Caki2 (cell line): ENCODE data around the gene GLI2. TPM values are rescaled to one million over a fixed set of nuclear protein-coding genes. Genes with fewer than 3 reads are reported as not detected.

Source experiments
- DNase-seq: peaks from one replicate; pipeline ENCODE4 v3.0.0-alpha.2; 2015; ENCODE audit warnings: low read depth
- in situ Hi-C: cut with HindIII; loops from 2 replicates; pipeline ENCODE4 v1.10.0; 2016; ENCODE audit warnings: low sequenced_read_pairs, low pct_unique_long_range_greater_than_20kb, mixed read lengths
- total RNA-seq: library from RNA; depleted of rRNA; stranded (reverse); fragments of >200 nt; shearing (Covaris generic); gene quantifications from 2 replicates; pipeline ENCODE4 v1.2.3, GENCODE V29; 2014; ENCODE audit warnings: low replicate concordance; rRNA removed

GLI2 gene
- 0.44 and 0.72 TPM in 2 replicates for total RNA-seq

- in situ Hi-C loops: no loop called here
- DNase-seq: peak; percentile 80
Measured at GRCh38 chr2:120735746-120736170, at the start of gene GLI2. TSS of gene GLI2 (plus strand) at chr2:120735868. CDS start at chr2:120797321, 61,453 bp downstream.

GRCh38 chr2:120685974-120686297 is 49.7 kb upstream of the GLI2 start:
- in situ Hi-C loops: no loop called here

GRCh38 chr2:120686511-120687168 is 49.0 kb upstream of the GLI2 start:
- in situ Hi-C loops: no loop called here
- no peak for DNase-seq

More at GRCh38 chr2:120685974-120686297, 49.7 kb upstream of the GLI2 start:
- DNase-seq: no peak

GRCh38 chr2:120687210-120687609 is 48.5 kb upstream of the GLI2 start:
- DNase-seq: no peak
- in situ Hi-C loops: no loop called here

GRCh38 chr2:120690521-120690920 is 45.1 kb upstream of the GLI2 start:
- DNase-seq: no peak
- in situ Hi-C loops: no loop called here

GRCh38 chr2:120691410-120691809 is 44.3 kb upstream of the GLI2 start:
- in situ Hi-C loops: no loop called here
- DNase-seq: no peak

GRCh38 chr2:120692691-120693090 is 43.0 kb upstream of the GLI2 start:
- in situ Hi-C loops: no loop called here
- no peak for DNase-seq

- DNase-seq: no peak
- in situ Hi-C loops: no loop called here
Measured at GRCh38 chr2:120693121-120693520, 42.5 kb upstream of the GLI2 start.

- in situ Hi-C loops: no loop called here
- no peak for DNase-seq
Measured at GRCh38 chr2:120694034-120694433, 41.6 kb upstream of the GLI2 start.

- in situ Hi-C loops: no loop called here
Measured at GRCh38 chr2:120697471-120697870, 38.2 kb upstream of the GLI2 start.

GRCh38 chr2:120699292-120699691 is 36.4 kb upstream of the GLI2 start:
- DNase-seq: no peak
- in situ Hi-C loops: no loop called here

More at GRCh38 chr2:120697471-120697870, 38.2 kb upstream of the GLI2 start:
- DNase-seq: no peak

GRCh38 chr2:120700659-120701058 is 35.0 kb upstream of the GLI2 start:
- in situ Hi-C loops: loop anchor here (10.0 kb wide), 1 partner anchor 364 kb away; no protein-coding TSS in a partner anchor
- no peak for DNase-seq

GRCh38 chr2:120701096-120701495 is 34.6 kb upstream of the GLI2 start:
- DNase-seq: no peak
- in situ Hi-C loops: loop anchor here (10.0 kb wide), 1 partner anchor 364 kb away; no protein-coding TSS in a partner anchor

GRCh38 chr2:120701499-120701898 is 34.2 kb upstream of the GLI2 start:
- DNase-seq: no peak
- in situ Hi-C loops: loop anchor here (10.0 kb wide), 1 partner anchor 363 kb away; no protein-coding TSS in a partner anchor

GRCh38 chr2:120702061-120702460 is 33.6 kb upstream of the GLI2 start:
- DNase-seq: no peak
- in situ Hi-C loops: loop anchor here (10.0 kb wide), 1 partner anchor 363 kb away; no protein-coding TSS in a partner anchor

- DNase-seq: no peak
- in situ Hi-C loops: loop anchor here (10.0 kb wide), 1 partner anchor 362 kb away; no protein-coding TSS in a partner anchor
Measured at GRCh38 chr2:120702801-120703200, 32.9 kb upstream of the GLI2 start.

- peak; percentile 68 for DNase-seq
- in situ Hi-C loops: loop anchor here (10.0 kb wide), 1 partner anchor 361 kb away; no protein-coding TSS in a partner anchor
Measured at GRCh38 chr2:120703330-120703994, 32.2 kb upstream of the GLI2 start.

- DNase-seq: no peak
- in situ Hi-C loops: loop anchor here (10.0 kb wide), 1 partner anchor 360 kb away; no protein-coding TSS in a partner anchor
Measured at GRCh38 chr2:120704696-120705095, 31.0 kb upstream of the GLI2 start.

- in situ Hi-C loops: loop anchor here (10.0 kb wide), 1 partner anchor 357 kb away; no protein-coding TSS in a partner anchor
- no peak for DNase-seq
Measured at GRCh38 chr2:120707816-120708215, 27.9 kb upstream of the GLI2 start.
